ENCODE data around the gene FUS. TPM values are rescaled to one million over a fixed set of nuclear protein-coding genes. Genes with fewer than 3 reads are reported as not detected.

FUS gene
- total RNA-seq, 2 experiments from 2014 or later: 678 to 692 TPM

DNA sequence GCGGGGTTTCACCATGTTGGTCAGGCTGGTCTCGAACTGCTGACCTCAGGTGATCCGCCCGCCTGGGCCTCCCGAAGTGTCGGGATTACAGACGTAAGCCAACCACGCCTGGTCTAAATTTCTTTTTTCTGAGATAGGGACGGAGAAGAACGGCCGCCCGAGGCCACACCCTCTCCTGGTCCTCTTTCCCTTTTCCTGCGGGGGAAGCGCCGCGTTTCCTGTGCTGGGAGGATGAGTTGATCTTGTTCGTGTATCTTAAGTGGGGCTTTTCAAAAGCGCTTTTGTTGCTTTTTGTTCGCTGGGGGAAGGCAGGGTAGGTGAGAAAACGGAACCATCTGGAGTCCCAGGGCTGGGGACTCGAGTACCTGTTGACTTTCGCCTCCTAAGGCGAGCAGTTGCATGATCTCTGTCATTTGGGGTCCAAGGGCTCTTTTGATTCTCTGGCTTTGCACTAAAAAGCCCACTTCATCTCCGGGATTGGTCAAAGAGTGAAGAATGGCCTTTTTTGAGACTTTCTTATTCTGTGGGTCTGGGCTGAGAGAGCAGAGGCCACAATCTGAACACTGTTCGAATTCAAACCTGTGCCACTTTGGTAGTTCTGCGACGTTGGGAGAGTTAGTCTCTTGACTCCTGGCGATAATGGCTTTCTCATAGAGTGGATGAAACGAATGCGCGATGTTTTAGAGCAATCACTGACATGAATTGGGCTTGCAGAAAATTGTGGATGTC, 1.3 kb downstream of the FUS start:
- CTCF ChIA-PET: interaction anchor here (0.7 to 1.2 kb wide), 4 partner anchors 9 to 262 kb away, joined by 3 to 5 read pairs (median 4); no protein-coding TSS in a partner anchor
- POLR2A ChIA-PET: interaction anchor here (1.1 to 2.1 kb wide), 12 partner anchors 8 to 692 kb away, joined by 3 to 22 read pairs (median 4); partner anchors contain the start of genes ARMC5, KAT8, PYCARD and ZNF267

DNA sequence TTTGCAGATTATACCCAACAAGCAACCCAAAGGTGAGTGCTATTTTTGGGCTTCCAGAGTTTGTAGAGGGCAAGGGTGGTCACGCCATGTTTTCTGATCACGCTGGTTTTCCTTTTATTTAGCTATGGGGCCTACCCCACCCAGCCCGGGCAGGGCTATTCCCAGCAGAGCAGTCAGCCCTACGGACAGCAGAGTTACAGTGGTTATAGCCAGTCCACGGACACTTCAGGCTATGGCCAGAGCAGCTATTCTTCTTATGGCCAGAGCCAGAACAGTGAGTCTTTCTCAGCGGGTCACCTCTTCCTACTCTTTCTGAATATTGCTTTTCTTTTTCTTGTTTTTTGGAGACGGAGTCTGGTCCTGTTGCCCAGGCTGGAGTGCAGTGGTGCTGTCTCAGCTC, 2.5 kb downstream of the FUS start:
- ChIA-PET POLR2A (interaction anchor here (0.5 to 1.4 kb wide), 7 partner anchors 12 to 1058 kb away, joined by 3 to 6 read pairs (median 3); partner anchors contain the start of genes ARMC5, ZNF646 and ZNF668), CTCF (interaction anchor here (0.7 to 1.4 kb wide), 5 partner anchors 16 to 276 kb away, joined by 3 to 7 read pairs (median 5); partner anchors contain the start of gene ARMC5)

DNA sequence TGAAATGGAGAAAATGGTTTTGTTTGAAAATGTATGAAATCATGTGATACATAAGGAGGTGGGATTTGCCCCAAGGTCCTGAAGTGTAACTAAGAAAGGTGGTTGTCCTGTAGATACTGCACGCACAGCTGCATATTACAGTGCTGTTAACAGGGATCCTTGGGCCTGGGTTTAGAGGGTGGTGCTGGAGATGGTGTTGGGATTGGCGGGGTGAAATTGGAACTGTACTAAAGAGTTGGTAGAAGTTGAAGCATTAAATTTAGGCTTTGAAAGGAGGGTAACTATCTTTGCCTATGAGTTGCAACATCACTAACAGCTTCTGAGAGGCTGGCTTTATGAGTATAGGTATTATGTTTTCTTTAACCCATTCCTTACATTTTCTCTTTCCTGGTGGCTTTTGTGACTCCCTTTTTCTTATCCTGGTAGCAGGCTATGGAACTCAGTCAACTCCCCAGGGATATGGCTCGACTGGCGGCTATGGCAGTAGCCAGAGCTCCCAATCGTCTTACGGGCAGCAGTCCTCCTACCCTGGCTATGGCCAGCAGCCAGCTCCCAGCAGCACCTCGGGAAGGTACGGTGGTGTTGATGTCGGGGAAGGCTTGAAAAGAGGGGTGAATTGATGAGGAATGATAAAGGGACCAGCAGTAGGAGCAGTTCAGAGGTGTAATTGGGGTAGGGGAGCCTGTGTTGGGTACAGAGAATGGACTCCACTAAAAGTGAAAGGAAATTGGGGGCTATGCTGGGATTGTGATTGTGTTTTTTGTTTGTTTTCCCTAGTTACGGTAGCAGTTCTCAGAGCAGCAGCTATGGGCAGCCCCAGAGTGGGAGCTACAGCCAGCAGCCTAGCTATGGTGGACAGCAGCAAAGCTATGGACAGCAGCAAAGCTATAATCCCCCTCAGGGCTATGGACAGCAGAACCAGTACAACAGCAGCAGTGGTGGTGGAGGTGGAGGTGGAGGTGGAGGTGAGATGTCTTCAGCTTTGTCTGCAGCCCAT, 3.8 kb downstream of the FUS start:
- ChIA-PET CTCF (interaction anchor here (1.1 kb wide), 1 partner anchor 18 kb away, joined by 5 read pairs; no protein-coding TSS in a partner anchor), POLR2A (interaction anchor here (0.5 to 1.9 kb wide), 9 partner anchors 10 to 238 kb away, joined by 3 to 9 read pairs (median 4); partner anchors contain the start of gene KAT8)

DNA sequence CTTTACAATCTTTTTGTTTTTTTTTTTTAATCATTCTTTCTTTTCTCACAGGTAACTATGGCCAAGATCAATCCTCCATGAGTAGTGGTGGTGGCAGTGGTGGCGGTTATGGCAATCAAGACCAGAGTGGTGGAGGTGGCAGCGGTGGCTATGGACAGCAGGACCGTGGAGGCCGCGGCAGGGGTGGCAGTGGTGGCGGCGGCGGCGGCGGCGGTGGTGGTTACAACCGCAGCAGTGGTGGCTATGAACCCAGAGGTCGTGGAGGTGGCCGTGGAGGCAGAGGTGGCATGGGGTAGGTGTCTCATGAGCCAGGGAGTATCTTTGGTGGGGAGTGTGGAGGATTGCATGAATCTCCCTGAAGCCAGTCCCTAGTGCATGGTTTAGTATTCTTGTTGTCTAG, 4.9 kb downstream of the FUS start:
- ChIA-PET POLR2A (interaction anchor here (0.7 to 1.9 kb wide), 3 partner anchors 19 to 198 kb away, joined by 5 to 9 read pairs (median 7); no protein-coding TSS in a partner anchor), CTCF (no interaction called here)

DNA sequence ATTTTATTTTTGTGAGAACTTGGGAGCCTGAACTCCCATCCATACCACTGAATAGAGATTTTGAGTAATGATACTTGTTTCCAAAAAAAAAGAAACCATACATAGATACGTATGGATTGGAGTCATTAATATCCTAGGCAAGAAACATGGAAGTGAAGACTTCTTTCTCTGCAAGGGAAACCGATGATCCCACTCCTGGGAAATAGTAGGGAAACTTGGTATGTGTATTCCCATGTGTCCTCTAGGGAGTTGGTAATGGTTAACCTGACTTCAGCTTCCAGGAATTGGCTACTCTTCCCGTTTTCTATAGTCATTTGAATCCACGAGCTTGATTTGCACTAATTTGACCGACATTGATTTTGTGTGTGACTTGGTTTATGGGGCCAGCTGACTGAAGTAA, 5.4 kb downstream of the FUS start:
- POLR2A ChIA-PET: no interaction called here

DNA sequence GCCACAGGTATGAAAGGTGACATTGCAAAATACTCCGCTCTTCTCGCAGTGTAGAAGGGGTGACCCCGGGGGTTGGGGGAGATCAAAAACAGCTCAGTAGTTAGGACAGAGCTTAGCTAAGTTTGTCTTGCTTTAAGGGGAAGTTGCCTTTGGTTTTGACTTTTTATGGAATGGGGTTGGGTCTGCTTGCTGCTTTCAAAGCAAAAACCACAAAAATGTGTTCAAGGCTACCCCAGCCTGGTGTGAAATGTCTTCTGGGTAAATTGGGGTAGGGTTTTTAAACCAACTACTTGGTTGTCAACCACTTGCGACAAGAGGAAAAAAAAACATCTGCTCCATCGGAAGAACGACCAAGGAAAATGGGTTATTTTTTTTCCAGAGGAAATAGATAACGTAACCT, 6.2 kb downstream of the FUS start:
- CTCF ChIA-PET: no interaction called here
- POLR2A ChIA-PET: no interaction called here

More for the DNA sequence above, 5.4 kb downstream of the FUS start:
- CTCF ChIA-PET: no interaction called here

DNA sequence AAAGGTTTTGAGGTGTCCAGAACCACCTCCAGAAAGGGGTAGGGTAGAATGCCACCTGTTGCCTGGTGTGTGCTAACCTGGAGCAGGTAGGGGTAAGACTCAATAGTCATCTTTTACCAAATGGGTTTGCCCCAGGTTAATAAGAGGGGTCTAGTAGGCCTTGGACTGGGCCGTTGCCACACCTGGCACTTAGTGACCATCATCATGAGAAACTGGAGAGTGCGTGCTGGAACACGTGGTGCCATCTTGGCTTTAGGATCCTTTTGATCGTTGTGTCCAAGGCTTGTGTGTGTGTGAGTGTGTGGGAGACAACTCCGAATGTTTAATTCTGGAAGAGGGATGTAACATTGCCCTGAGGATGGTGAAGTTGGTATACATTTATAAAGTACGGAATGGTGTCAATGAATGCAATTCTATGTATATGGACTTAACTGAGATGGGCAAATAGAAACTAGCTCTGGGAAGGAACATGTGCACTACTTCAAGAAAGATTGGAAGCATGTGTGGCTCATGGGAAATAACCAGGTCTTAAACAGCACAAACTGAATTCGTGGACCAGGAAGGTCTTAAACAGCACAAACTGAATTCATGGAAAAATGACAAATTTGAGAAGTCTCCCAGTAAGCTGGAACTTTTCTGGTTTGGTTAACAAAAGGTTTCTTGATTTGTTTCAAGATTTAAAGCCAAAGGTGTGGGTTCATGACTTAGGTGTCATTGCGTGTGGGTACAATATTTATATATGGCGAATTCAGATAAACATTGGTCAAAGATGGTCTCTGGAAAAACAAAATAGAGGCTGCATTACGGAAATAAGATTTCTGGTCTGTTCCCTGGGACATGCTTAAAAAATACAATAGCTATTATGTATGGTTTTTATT, 7.2 kb downstream of the FUS start:
- ChIA-PET POLR2A (interaction anchor here (1.4 kb wide), 1 partner anchor 11 kb away, joined by 4 read pairs; no protein-coding TSS in a partner anchor), CTCF (interaction anchor here (0.6 to 1.6 kb wide), 2 partner anchors 12 to 48 kb away, joined by 4 read pairs; no protein-coding TSS in a partner anchor)

DNA sequence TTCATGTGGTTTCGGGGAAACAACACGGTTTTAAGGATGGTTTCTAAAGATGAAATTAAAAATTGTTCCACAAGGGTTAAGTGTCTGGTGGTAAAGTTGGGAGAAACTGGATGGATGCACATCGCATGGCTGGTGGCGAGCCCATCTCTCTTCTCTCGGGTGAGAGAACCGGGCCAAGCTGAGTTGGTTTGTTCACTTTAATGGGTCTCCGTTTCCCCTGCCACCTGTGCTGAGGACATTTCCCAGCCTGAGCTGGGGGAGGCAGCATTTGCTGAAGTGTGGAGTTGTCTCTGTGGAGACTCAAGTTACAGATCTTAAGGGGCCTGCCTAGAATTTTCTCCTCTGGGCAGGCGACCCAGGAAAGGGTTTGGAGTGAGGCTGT, 7.9 kb downstream of the FUS start:
- CTCF ChIA-PET: interaction anchor here (0.6 to 1.6 kb wide), 2 partner anchors 12 to 48 kb away, joined by 4 read pairs; no protein-coding TSS in a partner anchor

DNA sequence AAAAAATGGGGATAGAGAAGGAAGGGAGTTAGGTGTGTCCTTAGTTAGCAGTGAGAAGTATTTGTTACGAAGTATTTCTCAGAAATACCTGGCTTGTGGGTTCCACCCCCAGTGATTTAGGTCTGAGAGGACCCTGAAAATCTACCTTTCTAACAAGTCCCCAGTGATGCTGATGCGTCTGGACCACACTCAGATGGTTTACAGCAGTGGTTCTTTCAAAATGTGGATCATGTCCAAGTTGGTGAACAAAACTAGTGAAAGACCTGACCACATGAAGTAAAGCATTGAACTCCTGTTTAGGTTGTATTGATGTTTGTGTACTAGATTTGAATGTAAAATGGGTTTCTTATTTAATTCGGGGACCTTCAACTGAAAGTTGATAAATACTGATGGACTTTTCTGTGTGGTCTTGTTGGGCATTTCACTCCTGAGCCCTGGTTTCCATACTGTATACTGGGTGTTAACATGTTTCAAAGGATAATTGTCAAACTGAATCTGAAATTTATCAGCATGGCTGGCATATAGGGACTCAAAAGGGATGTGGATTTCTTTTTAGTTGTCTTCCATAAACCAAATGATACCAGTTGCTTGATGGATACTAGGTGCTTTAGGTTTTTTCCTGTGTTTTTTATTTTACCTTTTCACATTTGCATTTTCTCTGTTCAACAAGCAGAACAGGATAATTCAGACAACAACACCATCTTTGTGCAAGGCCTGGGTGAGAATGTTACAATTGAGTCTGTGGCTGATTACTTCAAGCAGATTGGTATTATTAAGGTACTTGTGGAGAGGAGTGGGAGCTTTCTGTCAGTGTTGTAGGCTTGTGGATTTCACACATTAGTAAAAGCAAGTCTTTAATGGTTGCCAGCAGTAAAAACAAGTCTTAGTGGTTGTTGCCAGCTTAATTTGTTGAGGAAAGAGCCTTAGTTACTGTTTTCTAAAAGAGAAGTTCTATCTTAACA, 8.8 kb downstream of the FUS start:
- POLR2A ChIA-PET: interaction anchor here (0.6 to 2.4 kb wide), 3 partner anchors 9 to 61 kb away, joined by 3 to 12 read pairs (median 4); partner anchors contain the start of gene FUS
- CTCF ChIA-PET: interaction anchor here (1.1 to 2.0 kb wide), 4 partner anchors 11 to 14 kb away, joined by 3 to 4 read pairs (median 4); partner anchors contain the start of gene PYCARD

More for the DNA sequence above, 7.9 kb downstream of the FUS start:
- POLR2A ChIA-PET: interaction anchor here (1.4 kb wide), 1 partner anchor 10 kb away, joined by 4 read pairs; no protein-coding TSS in a partner anchor

DNA sequence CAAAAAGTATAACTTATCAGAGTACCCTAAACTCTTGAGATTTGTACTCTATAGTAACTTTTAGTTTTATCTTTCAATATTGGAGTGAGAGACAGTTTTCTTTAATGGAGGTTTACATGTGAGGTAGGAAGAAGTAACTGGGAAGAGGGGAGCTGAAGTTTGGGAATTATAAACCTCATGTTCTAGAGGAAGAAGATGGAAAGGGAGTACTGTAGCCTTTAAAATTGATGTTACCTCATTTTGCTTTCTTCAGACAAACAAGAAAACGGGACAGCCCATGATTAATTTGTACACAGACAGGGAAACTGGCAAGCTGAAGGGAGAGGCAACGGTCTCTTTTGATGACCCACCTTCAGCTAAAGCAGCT, 9.5 kb downstream of the FUS start:
- CTCF ChIA-PET: interaction anchor here (1.1 to 2.0 kb wide), 4 partner anchors 9 to 13 kb away, joined by 3 to 5 read pairs (median 4); partner anchors contain the start of gene PYCARD

DNA sequence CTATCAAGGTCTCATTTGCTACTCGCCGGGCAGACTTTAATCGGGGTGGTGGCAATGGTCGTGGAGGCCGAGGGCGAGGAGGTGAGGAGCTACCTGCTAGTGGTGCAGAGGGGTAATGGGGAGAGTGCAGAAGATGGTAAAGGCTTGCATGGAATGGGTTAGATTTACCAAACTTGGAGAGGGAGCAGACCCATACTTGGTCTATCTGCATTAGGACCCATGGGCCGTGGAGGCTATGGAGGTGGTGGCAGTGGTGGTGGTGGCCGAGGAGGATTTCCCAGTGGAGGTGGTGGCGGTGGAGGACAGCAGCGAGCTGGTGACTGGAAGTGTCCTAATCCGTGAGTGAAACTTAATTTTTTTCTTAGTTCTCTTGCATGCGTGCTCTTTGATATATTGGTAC, 10.1 kb downstream of the FUS start:
- ChIA-PET CTCF (interaction anchor here (0.6 to 2.0 kb wide), 6 partner anchors 9 to 256 kb away, joined by 3 to 5 read pairs (median 3); partner anchors contain the start of gene PYCARD), POLR2A (interaction anchor here (2.4 kb wide), 1 partner anchor 10 kb away, joined by 12 read pairs; the partner anchor contains the start of gene FUS)

More for the DNA sequence above, 9.5 kb downstream of the FUS start:
- POLR2A ChIA-PET: interaction anchor here (0.6 to 2.4 kb wide), 2 partner anchors 9 to 61 kb away, joined by 3 to 12 read pairs; partner anchors contain the start of gene FUS

DNA sequence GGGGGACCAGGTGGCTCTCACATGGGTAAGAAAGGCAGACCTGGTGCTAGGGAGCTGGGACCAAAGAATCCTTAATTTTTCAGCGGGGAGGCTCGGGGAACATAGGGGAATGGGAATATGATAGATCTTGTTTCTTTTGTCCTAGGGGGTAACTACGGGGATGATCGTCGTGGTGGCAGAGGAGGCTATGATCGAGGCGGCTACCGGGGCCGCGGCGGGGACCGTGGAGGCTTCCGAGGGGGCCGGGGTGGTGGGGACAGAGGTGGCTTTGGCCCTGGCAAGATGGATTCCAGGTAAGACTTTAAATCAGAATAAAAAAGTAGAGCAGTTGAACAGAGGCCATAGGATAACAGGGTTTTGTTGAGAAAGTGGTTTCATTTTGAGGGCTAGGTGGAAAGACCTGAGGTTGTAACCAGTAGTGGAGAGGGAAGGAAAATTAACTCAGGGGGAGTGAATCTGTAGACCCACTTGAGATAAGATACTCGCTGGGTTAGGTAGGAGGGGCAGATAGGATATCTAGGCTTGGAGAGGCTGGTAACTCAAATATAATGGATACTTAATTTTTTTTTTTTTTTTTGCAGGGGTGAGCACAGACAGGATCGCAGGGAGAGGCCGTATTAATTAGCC, 11.0 kb downstream of the FUS start:
- ChIA-PET CTCF (interaction anchor here (0.6 to 2.0 kb wide), 3 partner anchors 10 to 255 kb away, joined by 3 to 4 read pairs (median 3); no protein-coding TSS in a partner anchor), POLR2A (interaction anchor here (2.4 kb wide), 1 partner anchor 11 kb away, joined by 12 read pairs; the partner anchor contains the start of gene FUS)

DNA sequence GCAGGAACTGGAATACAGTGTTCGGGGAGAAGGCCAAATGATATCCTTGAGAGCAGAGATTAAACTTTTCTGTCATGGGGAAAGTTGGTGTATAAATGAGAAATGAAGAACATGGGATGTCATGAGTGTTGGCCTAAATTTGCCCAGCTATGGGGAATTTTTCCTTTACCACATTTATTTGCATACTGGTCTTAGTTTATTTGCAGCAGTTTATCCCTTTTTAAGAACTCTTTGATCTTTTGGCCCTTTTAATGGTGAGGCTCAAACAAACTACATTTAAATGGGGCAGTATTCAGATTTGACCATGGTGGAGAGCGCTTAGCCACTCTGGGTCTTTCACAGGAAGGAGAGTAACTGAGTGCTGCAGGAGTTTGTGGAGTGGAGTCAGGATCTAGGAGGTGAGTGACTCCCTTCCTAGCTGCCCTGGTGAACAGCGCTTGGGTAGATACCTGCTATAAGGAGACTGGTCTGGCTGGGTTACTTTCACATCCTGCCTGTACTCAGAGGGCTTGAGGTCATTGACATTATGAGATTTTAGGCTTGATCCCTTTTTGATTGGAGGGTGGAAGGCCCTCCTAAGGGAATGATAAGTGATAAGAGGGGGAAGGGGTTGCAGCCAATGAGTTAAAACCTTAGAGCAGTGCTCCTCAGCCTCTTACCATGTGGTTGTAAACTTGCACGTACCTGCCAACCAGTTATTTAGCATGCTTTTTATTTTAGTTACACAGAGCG, 11.9 kb downstream of the FUS start:
- ChIA-PET POLR2A (interaction anchor here (0.7 to 1.2 kb wide), 2 partner anchors 10 to 160 kb away, joined by 3 to 7 read pairs; partner anchors contain the start of gene PYCARD), CTCF (no interaction called here)

DNA sequence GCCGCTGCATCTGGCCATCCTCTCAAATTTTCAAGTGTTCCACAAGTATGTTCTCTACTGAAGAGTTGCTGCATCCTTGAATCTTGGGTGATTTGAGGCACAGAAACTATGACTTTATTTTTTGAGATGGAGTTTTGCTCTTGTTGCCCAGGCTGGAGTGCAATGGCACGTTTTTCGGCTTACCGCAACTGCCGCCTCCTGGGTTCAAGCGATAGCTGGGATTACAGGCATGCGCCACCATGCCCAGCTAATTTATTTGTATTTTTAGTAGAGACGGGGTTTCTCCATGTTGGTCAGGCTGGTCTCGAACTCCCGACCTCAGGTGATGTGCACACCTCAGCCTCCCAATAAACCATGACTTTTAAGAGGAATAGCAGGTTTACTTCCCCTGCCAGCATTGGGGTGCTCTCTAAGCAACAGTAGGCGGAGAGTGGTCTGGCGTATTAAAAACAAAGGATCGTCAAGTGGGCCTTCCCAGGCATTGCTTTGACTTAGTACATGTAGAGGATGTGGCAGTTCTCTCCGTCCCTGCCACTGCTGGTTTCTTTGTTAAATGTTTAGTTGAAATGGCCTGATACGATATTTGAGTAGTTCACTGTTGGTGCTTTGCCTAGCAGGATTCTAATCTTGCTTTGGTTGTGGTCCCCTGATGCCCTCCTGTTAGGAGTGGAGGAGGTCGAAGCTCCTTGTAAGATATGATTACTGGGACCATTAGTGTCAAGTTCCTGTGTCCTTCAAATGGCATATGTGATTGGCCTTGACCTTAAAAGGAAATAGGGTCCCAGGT, 13.1 kb downstream of the FUS start:
- POLR2A ChIA-PET: interaction anchor here (0.5 to 1.5 kb wide), 5 partner anchors 9 to 1380 kb away, joined by 3 to 7 read pairs (median 5); partner anchors contain the start of gene PYCARD
- CTCF ChIA-PET: no interaction called here

All from activated CD8-positive, alpha-beta memory T cell treated with anti-CD3 and anti-CD28 coated beads for 36 hours (primary cell).